ENCODE measurements around the gene FAM149B1.

The FAM149B1 gene

GRCh38 chr10:73287441-73287840 lies 119.5 kb downstream of the FAM149B1 start:
- DNase-seq, result no peak

GRCh38 chr10:73289958-73290357 lies 122.0 kb downstream of the FAM149B1 start:
- no peak for DNase-seq

DNA sequence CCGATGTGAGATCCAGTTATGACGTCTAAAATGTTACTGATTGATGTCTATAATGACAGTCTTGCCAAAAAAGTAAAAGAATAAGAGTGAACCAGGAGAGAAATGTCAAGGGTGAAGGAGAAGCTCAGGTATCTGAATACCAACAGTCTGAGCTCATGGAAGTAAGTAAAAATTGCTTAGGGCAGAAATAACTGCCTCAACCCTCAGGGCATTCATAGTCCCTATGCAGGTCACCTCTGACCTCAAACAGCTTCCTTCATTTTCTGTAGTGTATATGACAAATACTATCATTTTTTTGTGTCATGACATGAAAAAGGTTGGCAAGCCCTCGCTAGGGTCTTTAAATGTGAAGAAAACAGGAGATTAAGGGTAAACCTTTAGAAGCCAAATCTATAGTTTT lies 125.5 kb downstream of the FAM149B1 start:
- no peak for DNase-seq
